ENCODE data around the gene CNTNAP2.

- TF ChIP-seq POLR2AphosphoS5 (IDR thresholded peaks at IDR 0.05; ENCODE audit: low read depth, low read length): no peak
- no peak for TF ChIP-seq POLR2A (IDR thresholded peaks at IDR 0.05; ENCODE audit: low read depth, low read length)
Observed at GRCh38 chr7:146249272-146249671, 132.7 kb downstream of the CNTNAP2 start.
